GM18951 (cell line): ENCODE results near the gene GNAL.

Experiments used
- POLR2A ChIP-seq: IDR thresholded peaks from 4 replicates; pipeline ENCODE4 v1.6.1; 2011; ENCODE audit warnings: mild to moderate bottlenecking; ENCODE audit not compliant: insufficient read length, insufficient read depth; ENCODE audit errors: extremely low read depth
- in situ Hi-C: fragments of 300-500 bp; cut with MboI; formaldehyde crosslinking; loops from one replicate; pipeline ENCODE4 v1.12.0; 2022; ENCODE audit warnings: low sequenced_read_pairs, mixed read lengths, inconsistent platforms; ENCODE audit not compliant: unreplicated experiment

GNAL gene

DNA sequence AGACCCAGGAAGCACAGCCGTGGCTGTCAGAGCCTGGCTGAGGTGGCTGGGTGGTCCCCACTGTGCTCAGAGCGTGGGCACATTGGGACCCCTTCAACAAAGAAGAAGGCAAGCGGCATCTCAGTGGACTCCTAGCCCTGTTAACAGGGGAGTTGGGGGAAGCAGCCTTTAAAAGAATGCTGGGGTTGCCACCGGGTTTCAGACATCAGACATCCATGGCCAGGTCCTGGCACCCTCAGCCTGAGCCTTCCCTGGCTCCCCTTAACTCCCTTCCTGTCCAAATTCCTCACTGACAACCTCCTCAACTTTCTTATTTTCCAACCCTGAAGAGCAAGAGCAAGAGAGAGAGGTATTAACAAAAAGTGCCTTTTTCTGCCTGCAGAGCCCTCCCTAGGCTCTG is 24.8 kb upstream of the GNAL start:
- in situ Hi-C loops = no loop called here
- no peak for TF ChIP-seq POLR2A

DNA sequence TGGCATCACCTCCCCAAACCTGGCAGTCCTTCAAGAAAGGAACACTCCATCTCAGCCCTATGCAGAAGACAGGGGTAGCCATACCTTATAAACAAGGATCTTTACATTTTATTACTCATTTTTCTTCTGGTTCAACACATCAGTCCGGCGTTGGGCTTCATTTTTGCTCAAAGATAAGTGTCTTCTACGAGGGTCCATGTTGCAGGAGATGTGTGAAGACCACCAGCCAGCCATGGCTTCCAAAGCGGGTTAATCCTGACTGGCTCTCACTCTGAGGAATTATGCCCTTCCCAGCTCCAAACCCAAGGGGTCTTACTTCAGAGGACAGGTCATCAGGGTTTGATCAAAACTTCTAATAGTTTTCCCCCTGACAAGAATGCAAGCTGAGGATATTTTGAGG is 23.9 kb upstream of the GNAL start:
- TF ChIP-seq POLR2A = no peak
- in situ Hi-C loops = no loop called here

DNA sequence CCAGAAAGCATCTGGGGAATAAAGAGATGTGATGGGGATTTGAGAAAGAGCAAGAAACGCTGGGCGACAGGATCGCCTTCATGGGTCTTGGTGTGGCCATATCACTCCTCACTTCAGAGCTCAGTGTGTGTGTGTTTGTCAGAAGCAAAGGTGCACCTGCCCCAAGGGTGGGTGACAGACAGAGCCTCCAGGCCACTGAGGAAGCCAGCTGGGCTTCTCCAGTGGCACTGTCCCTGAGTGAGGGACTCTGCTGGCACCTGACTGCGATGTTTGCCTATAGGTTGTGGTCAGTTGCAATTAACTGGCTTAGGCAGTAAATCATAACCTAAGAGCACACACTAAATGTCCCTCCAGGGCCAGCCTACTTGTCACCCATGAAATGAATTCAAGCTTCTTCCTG is 23.5 kb upstream of the GNAL start:
- in situ Hi-C loops = no loop called here

DNA sequence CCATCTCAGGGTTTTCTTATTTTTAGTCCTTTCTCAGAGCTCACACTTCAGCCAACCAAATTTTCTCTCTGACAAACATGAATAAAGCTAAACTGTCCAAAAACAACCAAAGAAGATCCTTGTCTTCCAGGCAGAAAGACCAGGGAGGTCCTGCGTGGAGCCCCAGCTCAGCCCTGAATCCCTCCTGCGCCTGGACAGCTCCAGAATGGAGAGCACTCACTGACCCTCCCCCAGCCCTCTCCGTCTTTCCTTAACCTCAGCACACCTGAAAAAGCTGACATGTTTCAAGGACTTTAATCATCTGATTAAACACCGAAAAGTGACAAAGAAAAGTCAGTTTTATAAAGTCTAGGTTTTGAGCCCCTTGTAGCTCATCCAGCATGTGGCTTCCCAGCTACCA is 22.9 kb upstream of the GNAL start:
- in situ Hi-C loops = no loop called here
- TF ChIP-seq POLR2A = no peak

More for the DNA sequence above, 23.5 kb upstream of the GNAL start:
- no peak for TF ChIP-seq POLR2A

DNA sequence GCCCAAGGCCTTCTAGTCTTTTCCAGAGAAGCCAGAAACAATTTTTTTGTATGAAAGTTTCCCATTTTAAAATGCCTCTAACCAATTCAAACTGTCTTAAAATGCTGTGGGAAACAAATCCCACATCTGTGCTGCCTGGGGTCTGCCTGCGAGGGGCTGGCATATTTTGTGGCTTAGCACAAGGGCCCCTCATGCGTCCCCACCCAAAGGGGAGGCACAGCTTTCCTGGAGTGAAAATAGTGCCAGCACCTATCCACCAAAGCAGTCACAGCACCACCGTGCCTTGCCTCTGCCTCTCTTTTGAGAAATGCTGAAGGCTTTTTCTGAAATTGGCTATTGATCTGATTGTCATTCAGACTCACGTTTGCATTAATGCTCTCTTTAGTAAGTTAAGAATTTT is 22.2 kb upstream of the GNAL start:
- in situ Hi-C loops = no loop called here
- TF ChIP-seq POLR2A = no peak

DNA sequence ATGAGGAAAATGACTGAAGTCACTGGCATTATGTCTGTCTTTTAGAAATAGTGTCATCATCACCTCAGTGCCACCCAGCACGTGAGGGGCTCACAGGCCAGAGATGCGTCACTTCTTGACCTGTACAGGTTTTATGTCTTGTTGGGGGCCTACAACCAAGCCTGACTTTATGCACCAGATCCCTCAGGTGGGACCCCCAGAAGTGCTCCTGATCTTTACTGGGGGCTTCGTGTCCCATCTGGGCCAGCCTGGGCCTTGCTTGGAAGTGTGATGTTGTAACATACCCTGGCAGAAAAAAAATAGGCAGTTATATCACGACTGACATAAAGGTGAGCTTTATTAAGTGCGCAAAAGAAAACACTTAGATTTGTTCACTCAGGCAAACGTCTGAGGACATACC is 21.5 kb upstream of the GNAL start:
- in situ Hi-C loops = no loop called here
- no peak for TF ChIP-seq POLR2A

DNA sequence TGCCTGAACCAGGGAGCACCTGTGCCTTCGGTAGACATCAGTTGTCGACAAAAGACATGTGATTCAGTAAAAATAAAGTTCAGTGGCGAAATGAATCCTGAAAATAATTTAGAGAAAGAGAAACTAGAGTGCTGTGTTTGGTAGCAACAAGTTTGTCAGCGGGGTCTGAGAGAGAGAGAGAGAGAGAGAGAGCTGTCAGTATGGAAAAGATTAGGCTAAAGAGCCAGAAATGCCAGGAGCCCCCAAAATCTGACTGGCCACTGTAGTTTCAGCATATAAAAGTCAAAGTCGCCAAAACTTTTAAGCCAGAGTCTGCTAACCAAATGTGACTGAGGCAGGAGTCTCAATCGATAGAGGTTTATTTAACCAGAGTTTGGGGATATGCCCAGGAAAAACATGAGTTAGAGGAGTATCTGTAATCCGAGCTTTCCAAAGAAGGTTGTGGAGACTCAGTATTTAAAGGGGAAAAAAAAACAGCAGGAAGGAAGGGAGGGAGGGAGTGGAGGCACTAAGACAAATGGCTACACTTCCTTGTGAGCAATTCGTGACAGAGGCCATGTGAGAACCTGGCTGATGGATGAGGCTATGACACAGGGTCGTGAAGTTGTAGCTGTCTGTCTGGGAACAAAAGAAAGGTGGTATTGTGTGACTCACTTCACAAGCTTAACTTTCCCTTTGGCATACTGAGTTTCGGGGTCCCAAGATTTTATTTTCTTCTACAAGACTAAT is 20.5 kb upstream of the GNAL start:
- no peak for TF ChIP-seq POLR2A
- in situ Hi-C loops = no loop called here

DNA sequence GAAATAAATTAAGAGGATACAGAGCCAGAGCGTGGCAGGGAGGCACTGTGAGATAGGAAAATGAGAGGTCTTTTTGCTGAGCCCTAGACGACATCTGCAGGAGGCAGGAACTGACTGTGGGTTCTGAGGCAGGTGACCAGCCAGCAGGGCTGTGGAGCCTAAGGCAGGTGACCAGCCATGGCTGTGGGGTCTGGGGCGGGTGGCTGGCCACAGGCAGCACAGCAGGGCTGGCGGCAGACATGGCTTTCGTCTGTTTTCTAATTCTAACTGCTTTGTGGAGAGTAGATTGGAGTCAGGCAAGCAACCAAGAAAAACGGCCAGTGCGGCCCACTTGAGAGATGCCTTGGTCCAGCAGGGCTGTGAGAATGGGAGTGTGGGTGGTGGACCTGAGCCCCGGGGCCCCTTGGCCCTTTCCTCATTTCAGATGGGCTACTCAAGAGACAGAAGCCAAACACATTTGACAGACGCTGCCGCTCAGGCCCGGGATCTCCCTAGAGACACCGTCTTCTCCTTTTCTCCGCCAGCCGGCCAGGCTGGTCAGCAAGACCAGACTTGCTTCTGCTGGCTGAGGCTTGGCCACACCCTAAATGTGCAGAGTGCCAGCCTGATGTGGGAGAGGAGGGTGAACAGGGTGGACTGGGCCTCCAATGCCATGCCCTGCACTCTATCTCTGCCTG is 19.7 kb upstream of the GNAL start:
- in situ Hi-C loops = no loop called here
- TF ChIP-seq POLR2A = no peak

DNA sequence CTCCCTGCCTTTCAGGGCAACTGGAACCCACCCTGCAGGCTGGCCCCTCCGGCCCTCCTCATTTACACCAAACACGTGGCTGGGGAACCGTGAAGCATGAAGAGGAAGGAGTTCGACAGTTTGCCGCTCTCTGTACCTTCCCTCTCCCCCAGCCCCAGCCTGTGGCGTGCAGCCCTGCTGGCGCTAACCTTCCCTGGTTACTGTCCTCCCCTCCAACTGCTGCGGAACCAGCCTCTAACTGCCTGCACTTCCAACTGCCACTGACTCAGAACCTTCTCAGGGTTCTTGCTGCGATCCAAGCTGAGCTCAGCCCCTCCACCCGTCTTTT is 19.2 kb upstream of the GNAL start:
- TF ChIP-seq POLR2A = no peak
- in situ Hi-C loops = no loop called here

DNA sequence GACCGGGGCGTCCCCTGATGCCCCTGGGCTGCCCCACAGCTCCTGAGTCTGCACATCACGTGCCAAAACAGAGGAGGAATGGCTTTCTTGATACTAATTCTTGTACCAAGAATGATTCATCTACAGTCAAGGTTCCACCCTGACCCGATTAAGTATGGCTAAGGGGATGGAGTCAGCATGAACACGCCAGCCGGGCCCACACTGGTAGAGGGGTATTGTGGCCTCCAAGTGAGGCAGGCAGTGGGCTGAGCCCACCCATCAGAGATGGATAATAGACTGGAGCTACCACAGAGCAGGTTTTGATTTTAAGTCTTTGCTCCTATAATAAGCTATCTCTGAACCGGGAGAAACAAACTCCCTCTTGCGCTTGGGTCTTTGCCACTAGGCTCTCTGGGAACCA is 17.9 kb upstream of the GNAL start:
- in situ Hi-C loops = no loop called here
- TF ChIP-seq POLR2A = no peak

DNA sequence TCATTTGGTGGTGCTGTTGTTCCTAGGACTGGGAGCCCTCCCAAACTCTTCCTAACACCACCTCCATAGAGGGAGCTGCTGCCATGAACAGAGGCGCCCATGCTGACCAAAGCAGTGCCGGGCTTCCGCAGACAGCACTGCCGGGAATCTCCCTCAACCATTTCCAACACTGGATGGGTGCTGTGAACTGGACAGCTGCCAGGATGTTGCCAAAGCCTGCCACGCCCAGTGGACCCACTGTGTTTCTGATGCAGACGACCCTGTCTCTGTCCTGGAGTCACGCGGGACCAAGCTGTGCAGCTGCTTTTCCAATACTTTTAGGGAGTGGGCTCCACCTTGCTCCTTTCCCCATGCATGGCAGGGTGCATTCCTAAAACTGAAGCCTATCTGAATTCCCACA is 16.9 kb upstream of the GNAL start:
- in situ Hi-C loops = no loop called here

DNA sequence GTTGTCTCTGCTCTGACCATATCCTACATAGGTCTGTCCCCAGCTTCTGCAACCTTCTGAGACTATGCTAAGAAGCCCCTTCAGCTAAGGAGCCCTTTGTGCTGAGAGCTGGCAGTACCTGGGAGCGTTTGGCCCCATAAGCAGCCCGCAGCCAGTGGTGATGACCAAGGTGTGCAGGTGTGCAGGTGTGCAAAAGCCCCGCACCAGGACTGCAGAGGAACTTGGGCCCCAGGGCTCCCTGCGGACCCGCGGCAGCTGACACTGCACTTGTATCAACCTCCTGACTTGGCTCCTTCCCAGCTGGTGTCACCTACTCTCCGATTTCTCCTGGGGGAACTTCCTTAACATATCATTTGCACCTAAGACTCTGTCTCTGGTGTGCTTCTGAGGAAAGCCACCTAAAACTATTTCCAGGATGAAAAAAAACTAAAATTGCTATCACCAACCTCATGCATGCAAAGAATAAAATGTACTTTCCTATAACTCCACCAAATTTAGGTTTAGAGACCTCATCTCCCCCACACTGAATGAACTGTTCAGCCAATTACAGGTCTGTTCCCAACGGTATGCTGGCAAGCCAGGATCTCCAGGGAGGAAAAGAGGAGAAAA is 16.1 kb upstream of the GNAL start:
- TF ChIP-seq POLR2A = no peak
- in situ Hi-C loops = no loop called here

More for the DNA sequence above, 16.9 kb upstream of the GNAL start:
- TF ChIP-seq POLR2A = no peak

DNA sequence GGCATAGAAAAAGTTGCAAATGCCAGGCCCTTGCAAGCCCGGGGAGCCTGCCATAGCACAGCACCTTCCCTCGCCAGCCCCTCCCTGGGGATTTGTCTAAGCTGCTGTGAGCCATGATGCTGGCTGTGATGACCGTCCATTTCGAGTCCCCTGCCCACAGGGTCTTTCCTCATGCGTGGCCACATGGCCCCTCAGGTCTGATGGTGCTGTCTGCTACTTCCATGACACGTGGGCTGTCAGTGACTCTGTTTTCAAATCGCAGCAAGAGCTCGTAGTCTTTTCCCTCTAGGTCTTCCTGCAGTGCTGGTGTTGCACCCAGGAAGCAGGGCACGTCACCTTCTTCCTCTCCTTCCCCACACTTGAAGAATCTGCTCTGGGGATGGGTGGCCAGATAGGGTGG is 15.5 kb upstream of the GNAL start:
- no peak for TF ChIP-seq POLR2A
- in situ Hi-C loops = no loop called here

DNA sequence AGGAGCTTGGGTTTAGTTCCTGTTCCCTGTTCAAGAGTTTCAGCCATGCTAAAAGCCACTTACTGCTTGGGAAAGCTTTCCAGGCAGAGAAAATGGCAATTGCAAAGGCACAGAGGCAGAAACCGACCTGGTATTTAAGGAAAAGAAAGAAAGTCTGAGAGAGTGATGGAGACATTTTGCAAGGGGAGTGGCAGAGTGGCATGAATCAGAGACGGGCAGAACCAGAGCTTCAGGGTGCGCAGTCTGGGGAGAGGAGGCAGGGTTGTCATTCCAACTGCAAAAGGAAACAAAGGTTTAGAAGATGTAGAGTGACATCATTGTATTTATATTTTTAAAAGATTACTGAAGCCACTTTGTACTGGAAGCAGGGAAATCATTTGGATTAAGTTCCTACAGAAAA is 14.9 kb upstream of the GNAL start:
- in situ Hi-C loops = no loop called here
- TF ChIP-seq POLR2A = no peak

DNA sequence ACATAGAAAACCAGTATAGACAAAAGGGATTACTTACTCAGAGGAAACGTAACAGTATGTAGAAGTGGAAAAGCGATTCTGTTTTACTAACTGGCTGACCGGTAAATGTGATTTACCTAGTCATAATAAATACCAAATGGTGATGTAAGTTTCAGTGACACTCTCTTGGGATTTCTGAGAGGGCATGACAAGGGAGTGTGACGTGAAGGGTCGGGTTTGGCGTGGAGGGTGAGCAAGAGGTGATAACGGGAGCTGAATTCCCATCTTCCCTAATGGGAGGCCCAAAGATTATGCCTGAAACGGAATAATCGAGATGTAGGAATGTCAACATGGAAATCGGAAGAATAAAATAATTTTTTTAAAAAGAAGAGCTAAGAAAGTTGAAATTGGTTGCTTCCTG is 12.7 kb upstream of the GNAL start:
- in situ Hi-C loops = no loop called here
- TF ChIP-seq POLR2A = no peak

DNA sequence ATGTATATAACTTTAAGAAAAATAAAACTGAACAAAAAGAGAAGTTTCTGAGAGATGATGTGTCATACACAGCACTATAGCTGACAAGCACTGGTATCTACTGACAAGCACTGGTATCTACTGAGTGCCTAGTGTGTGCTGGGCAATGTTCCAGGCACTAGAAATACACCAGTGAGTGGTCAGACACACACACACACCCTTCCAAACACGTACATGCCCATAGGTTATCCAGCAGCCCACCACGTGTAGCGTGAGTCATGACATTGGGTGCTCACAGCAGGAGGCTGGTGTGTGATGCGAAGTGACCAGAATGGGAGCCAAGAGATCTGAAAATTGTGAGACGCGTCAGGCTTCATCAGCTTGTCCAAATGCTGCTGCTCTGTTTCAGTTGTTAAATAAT is 12.2 kb upstream of the GNAL start:
- TF ChIP-seq POLR2A = no peak
- in situ Hi-C loops = no loop called here
